Omental fat pad (tissue), 4 donors: Measurements from ENCODE around the gene OR52E8. TPM values are rescaled to one million over a fixed set of nuclear protein-coding genes. Genes with fewer than 3 reads are reported as not detected.

Experiments
- ATAC-seq: fragments of 150-250 bp; one replicate; pipeline ENCODE4 v1.9.1; 2016; ENCODE audit warnings: mild to moderate bottlenecking, moderate library complexity; ENCODE audit not compliant: low FRiP score
- DNase-seq: peaks from one replicate; pipeline ENCODE4 v3.0.0-alpha.2; 2019; ENCODE audit warnings: low spot score
- CTCF ChIP-seq, 3 donors: fragments of 450-650 bp; IDR thresholded peaks; one replicate each; pipeline ENCODE4 v1.5.1; 2016 to 2017; ENCODE audit warnings: antibody characterized with exemption in 3 of 3, mild to moderate bottlenecking in 3 of 3, moderate library complexity in 2 of 3
- total RNA-seq, 4 donors: library from RNA; depleted of rRNA; stranded (reverse); fragments of >200 nt; gene quantifications; one replicate each; pipeline ENCODE4 v1.1.0, GENCODE V29; 2016

Gene OR52E8
- total RNA-seq, 4 donors from 2014 or later = not detected

DNA sequence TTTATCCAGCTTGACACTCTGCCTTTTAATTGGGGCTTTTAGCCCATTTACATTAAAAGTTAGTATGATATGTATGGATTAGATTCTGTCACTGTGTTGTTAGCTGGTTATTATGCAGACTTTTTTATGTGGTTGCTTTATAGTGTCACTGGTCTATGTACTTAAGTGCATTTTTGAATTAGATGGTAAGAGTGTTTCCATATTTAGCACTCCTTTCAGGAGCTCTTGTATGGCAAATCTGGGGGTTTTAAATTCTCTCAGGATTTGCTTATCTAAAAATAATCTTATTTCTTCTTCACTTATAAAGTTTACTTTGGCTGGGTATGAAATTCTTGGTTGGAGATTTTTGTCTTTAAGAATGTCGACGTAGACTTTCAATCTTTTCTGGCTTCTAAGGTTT, 19.8 kb downstream of the OR52E8 start:
- TF ChIP-seq CTCF (IDR thresholded peaks at IDR 0.05) = no peak
- DNase-seq = no peak
- no peak for ATAC-seq

DNA sequence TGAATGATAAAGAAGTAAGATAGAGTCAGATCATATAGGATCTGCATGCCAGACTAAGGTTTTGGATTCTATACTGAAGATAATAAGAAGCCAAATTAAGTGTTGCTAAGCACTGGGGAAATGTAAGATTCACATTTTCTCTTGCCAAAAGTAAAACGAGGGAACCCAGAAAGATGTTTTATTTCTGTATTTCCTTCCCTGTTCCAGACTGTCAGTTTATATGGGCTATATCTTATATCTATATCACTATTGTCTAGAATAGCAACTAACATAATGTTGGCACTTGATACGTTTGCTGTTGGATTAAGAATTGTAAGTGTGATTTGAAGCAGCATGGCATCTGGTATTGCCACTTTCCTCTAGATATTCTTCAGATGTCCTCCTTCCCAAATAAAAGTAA, 24.0 kb downstream of the OR52E8 start:
- no peak for DNase-seq

GRCh38 chr11:5831196-5831829, 26.2 kb downstream of the OR52E8 start:
- no peak for TF ChIP-seq CTCF (IDR thresholded peaks at IDR 0.05)
- DNase-seq (no peak), ATAC-seq (no peak)

More for the DNA sequence above, 24.0 kb downstream of the OR52E8 start:
- ATAC-seq = no peak
- TF ChIP-seq CTCF (IDR thresholded peaks at IDR 0.05) = no peak

- ATAC-seq = no peak
- DNase-seq = no peak
These were observed 39.1 kb downstream of the OR52E8 start for GRCh38 chr11:5818245-5818886.

DNA sequence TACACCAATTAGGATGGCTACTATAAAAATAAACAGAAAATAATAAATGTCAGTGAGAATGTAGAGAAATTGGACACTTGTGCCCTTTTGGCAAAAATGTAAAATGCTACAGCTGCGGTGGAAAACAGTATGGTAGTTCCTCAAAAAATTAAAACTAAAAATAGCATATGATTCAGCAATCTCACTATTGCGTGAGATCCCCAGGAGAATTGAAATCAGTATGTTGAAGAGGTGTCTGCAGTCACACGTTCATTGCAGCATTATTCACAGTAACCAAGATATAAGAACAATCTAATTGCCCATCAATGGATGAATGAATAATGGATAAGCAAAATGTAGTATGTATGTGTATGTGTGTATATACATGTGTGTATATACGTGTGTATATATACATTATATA, 42.0 kb downstream of the OR52E8 start:
- ATAC-seq (no peak), DNase-seq (no peak)
- no peak for TF ChIP-seq CTCF (IDR thresholded peaks at IDR 0.05)

More at GRCh38 chr11:5818245-5818886, 39.1 kb downstream of the OR52E8 start:
- TF ChIP-seq CTCF (IDR thresholded peaks at IDR 0.05) = no peak

- DNase-seq (no peak), ATAC-seq (no peak)
- no peak for TF ChIP-seq CTCF (IDR thresholded peaks at IDR 0.05)
These were observed 47.3 kb downstream of the OR52E8 start for GRCh38 chr11:5809905-5810795.
